Endodermal cell (in vitro differentiated cells): ENCODE data around the gene CCDC175. TPM values are rescaled to one million over a fixed set of nuclear protein-coding genes. Genes with fewer than 3 reads are reported as not detected.

Source experiments
- DNase-seq: peaks from one replicate; pipeline ENCODE4 v3.0.0-alpha.2; 2017
- H3K27ac ChIP-seq: 2 replicates; pipeline ENCODE4 v1.5.1; 2013; ENCODE audit warnings: mild to moderate bottlenecking, low read depth, low read length, moderate library complexity
- H3K27me3 ChIP-seq: 2 replicates; pipeline ENCODE4 v1.6.1; 2013; ENCODE audit warnings: mild to moderate bottlenecking, low read length, moderate library complexity; ENCODE audit not compliant: insufficient read depth, control insufficient read depth, poor library complexity, severe bottlenecking
- H3K36me3 ChIP-seq: 2 replicates; pipeline ENCODE4 v1.7.0; 2013; ENCODE audit warnings: mild to moderate bottlenecking, low read length, moderate library complexity; ENCODE audit not compliant: control insufficient read depth, insufficient read depth
- H3K4me1 ChIP-seq: one replicate; pipeline ENCODE4 v1.7.0; 2013; ENCODE audit warnings: low read length; ENCODE audit not compliant: control insufficient read depth, insufficient read depth
- H3K4me3 ChIP-seq: 2 replicates; pipeline ENCODE4 v1.5.1; 2013; ENCODE audit warnings: mild to moderate bottlenecking, low read length, moderate library complexity
- H3K9ac ChIP-seq: 2 replicates; pipeline ENCODE4 v1.6.1; 2013; ENCODE audit warnings: mild to moderate bottlenecking, low read length, moderate library complexity; ENCODE audit not compliant: poor library complexity, severe bottlenecking; ENCODE audit errors: extremely low read depth
- H3K9me3 ChIP-seq: 2 replicates; pipeline ENCODE4 v1.6.1; 2013; ENCODE audit warnings: mild to moderate bottlenecking, low read length, moderate library complexity; ENCODE audit not compliant: control insufficient read depth
- H3K27ac Mint-ChIP-seq: 2 replicates; pipeline ENCODE4 v1.8.0; 2020; ENCODE audit warnings: mixed read lengths
- H3K27me3 Mint-ChIP-seq: 2 replicates; pipeline ENCODE4 v1.8.0; 2021; ENCODE audit warnings: mild to moderate bottlenecking, mixed read lengths; ENCODE audit not compliant: insufficient read depth
- H3K36me3 Mint-ChIP-seq: 2 replicates; pipeline ENCODE4 v1.8.0; 2020; ENCODE audit warnings: low read depth, mixed read lengths
- H3K4me1 Mint-ChIP-seq: 2 replicates; pipeline ENCODE4 v1.8.0; 2020; ENCODE audit warnings: mixed read lengths
- H3K4me3 Mint-ChIP-seq: 2 replicates; pipeline ENCODE4 v1.8.0; 2020; ENCODE audit warnings: mild to moderate bottlenecking, moderate library complexity, mixed read lengths
- H3K9me3 Mint-ChIP-seq: 2 replicates; pipeline ENCODE4 v1.8.0; 2020; ENCODE audit warnings: mild to moderate bottlenecking, mixed read lengths
- WGBS, 2 experiments: methylation state at CpG; one replicate each; pipeline versions ENCODE4 v1.1.5 to v1.1.7; 2013; ENCODE audit warnings: missing lambda C conversion rate in 2 of 2, mixed read lengths in 1 of 2; ENCODE audit not compliant: insufficient coverage in 1 of 2, insufficient read length in 1 of 2; 5-methylcytosine and 5-hydroxymethylcytosine counted together
- long read RNA-seq, 4 experiments: library from polyadenylated mRNA in 2 of 4; library from RNA in 1 of 4; library from capped mRNA in 1 of 4; stranded (forward) in 3 of 4; unstranded in 1 of 4; transcript quantifications; one replicate each; pipeline ENCODE4 v2.0.0, GENCODE V29; 2020 to 2021; ENCODE audit warnings: inconsistent platforms in 1 of 4
- polyA plus RNA-seq, 2 experiments: library from polyadenylated mRNA; stranded (reverse); fragments of 50-300 nt; gene quantifications; one replicate each; pipeline ENCODE4 v1.2.3, GENCODE V29; 2013
- total RNA-seq, 2 donors: library from RNA; stranded (reverse); fragmentation: NEBNext Ultra II Directional in 1 of 2; extraction: Animal tissue kit (Norgen Biotek cat#: 25700) in 1 of 2; gene quantifications; 2 replicates in 1 of 2; 3 replicates in 1 of 2; pipeline ENCODE4 v1.2.1, GENCODE V29; 2021
- TF ChIP-seq, protein P1 (sequence below): fragments of 200-600 bp; sonication (generic); conservative IDR thresholded peaks from 2 replicates; pipeline ENCODE4 v1.5.0; 2021; ENCODE audit warnings: antibody characterized with exemption, mild to moderate bottlenecking

The CCDC175 gene
- total RNA-seq, result under 1 TPM; 0.53 to 0.66 TPM
- polyA plus RNA-seq (2013, experiment 1 of 2), result 0.25 TPM
- 0.37 TPM for polyA plus RNA-seq (2013, experiment 2 of 2)
- long read RNA-seq, experiment 1, result 0 reads
- long read RNA-seq, experiment 2, result 0 reads
- long read RNA-seq, experiment 3, result 0 reads
- long read RNA-seq, experiment 4, partial matches to known transcripts, result 0 of 2 reads
- long read RNA-seq, experiment 4, other reads (novel, unspliced or antisense), result 2 of 2 reads

DNA sequence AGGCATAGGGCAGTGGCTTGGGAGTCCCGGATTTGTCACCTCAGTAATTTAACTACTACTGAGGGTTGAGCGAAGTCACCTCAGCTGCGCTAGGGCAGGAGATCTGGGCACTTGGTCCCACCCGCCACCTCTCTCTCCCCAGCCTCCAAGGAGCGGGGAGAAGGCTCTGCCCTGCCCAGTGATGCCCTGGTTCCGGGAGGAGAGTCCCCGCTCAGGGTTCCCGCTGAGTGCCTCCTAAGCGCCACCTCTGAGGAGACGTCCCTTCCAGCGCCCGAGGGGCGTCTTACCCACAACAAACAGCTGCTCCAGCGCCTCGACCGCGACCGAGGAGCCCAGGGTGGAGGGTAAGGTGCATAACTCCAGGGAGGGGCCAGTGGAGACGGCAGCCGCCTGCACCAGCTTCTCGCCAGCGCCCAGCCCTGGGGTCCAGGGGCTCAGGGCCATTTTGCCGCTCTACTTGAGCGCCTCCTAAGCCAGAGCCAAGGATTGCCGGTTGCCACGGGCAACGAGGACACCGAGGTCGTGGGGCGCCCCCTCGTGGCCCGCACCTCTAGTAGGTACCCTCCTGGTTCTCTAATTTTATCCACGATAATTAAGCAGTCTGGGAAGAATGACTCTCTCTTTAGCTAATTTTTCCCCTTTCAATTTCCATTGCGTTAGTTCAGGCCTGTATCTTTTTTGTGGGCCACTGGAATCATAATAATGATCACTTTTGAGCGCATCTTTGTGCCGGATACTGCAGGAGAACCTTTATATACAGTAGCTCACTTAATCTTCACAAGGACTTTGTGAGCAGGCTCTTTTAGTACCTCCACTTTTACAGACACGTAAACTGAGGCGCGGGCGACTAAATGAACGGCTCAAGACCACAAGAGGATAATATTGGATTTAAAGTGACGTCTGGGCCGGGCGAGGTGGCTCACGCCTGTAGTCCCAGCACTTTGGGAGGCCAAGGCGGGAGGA is at the start of gene CCDC175:
TSS of gene CCDC175 (minus strand) at position 481 of the 963 bp plus-strand sequence. CDS start at position 444, 37 bp downstream.
- Mint-ChIP-seq H3K36me3 (no peaks in the 10 kb centered on the region), H3K4me3 (peak within 1 kb of the TSS; percentile 67), H3K27me3 (peaks cover 8% of the 10 kb centered on the region), H3K9me3 (no peaks in the 10 kb centered on the region), H3K4me1 (peaks cover 1% of the 10 kb centered on the region), H3K27ac (no peak within 1 kb of the TSS)
- no peak within 1 kb of the TSS for H3K27ac ChIP-seq
- WGBS, 2 experiments, result 24 to 32% methylated on average over 25 to 46 of the region's 46 CpGs
- no peaks in the 10 kb centered on the region for H3K4me1 ChIP-seq
- H3K27me3 ChIP-seq, result no peaks in the 10 kb centered on the region
- peak; percentile 96 for DNase-seq
- peak within 1 kb of the TSS; percentile 81 for H3K4me3 ChIP-seq
- peak within 1 kb of the TSS; percentile 62 for H3K9ac ChIP-seq
- H3K9me3 ChIP-seq, result no peaks in the 10 kb centered on the region
- no peaks in the 10 kb centered on the region for H3K36me3 ChIP-seq
- TF ChIP-seq, protein P1, sequence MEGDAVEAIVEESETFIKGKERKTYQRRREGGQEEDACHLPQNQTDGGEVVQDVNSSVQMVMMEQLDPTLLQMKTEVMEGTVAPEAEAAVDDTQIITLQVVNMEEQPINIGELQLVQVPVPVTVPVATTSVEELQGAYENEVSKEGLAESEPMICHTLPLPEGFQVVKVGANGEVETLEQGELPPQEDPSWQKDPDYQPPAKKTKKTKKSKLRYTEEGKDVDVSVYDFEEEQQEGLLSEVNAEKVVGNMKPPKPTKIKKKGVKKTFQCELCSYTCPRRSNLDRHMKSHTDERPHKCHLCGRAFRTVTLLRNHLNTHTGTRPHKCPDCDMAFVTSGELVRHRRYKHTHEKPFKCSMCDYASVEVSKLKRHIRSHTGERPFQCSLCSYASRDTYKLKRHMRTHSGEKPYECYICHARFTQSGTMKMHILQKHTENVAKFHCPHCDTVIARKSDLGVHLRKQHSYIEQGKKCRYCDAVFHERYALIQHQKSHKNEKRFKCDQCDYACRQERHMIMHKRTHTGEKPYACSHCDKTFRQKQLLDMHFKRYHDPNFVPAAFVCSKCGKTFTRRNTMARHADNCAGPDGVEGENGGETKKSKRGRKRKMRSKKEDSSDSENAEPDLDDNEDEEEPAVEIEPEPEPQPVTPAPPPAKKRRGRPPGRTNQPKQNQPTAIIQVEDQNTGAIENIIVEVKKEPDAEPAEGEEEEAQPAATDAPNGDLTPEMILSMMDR, result peak; percentile 94

DNA sequence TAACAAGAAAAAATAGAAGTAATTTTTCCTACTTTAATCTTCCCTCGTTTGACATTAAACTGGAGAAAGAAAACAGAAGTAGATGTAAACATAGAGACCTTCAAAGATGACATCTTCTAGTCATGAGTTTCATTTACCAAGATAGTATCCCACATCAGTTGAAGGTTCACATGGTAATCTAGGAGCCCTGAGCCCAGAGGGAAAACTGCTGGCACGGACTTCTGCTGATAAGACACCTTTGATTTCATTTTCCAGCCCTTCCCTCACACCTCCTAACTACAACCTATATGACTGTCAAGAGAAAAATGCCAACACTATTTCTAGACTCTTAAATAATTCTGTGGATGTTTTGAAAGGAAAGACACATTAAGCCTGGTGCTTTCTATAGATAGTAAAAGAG is 46.0 kb upstream of the CCDC175 start:
- Mint-ChIP-seq H3K27ac (no peak overlapping the region), H3K4me3 (no peak overlapping the region), H3K9me3 (peaks cover 4% of the 10 kb centered on the region), H3K36me3 (no peaks in the 10 kb centered on the region), H3K27me3 (peaks cover 1% of the 10 kb centered on the region), H3K4me1 (no peaks in the 10 kb centered on the region)
- DNase-seq, result no peak
- H3K27me3 ChIP-seq, result no peaks in the 10 kb centered on the region
- WGBS, 2 experiments, result 93% methylated on average over 2 of the region's 2 CpGs; no CpG with 5 or more reads in 1 of the 2 experiments
- TF ChIP-seq, protein P1, result no peak
- H3K9me3 ChIP-seq, result no peaks in the 10 kb centered on the region
- no peaks in the 10 kb centered on the region for H3K4me1 ChIP-seq
- no peaks in the 10 kb centered on the region for H3K36me3 ChIP-seq
- no peak overlapping the region for H3K9ac ChIP-seq
- no peak overlapping the region for H3K4me3 ChIP-seq
- H3K27ac ChIP-seq, result no peak overlapping the region

GRCh38 chr14:59619061-59619460 is 42.4 kb upstream of the CCDC175 start:
- Histone ChIP-seq H3K9ac (no peak overlapping the region), H3K4me1 (no peaks in the 10 kb centered on the region), H3K9me3 (peaks cover 14% of the 10 kb centered on the region), H3K4me3 (no peak overlapping the region), H3K36me3 (no peaks in the 10 kb centered on the region), H3K27ac (no peak overlapping the region), H3K27me3 (no peaks in the 10 kb centered on the region)
- Mint-ChIP-seq H3K9me3 (peaks cover 5% of the 10 kb centered on the region), H3K36me3 (no peaks in the 10 kb centered on the region), H3K27me3 (no peaks in the 10 kb centered on the region), H3K4me1 (no peaks in the 10 kb centered on the region), H3K27ac (no peak overlapping the region), H3K4me3 (no peak overlapping the region)
- TF ChIP-seq, protein P1, result no peak
- 80 to 95% methylated on average over 2 of the region's 2 CpGs for WGBS, 2 experiments
- no peak for DNase-seq
